ENCODE measurements around the gene CDHR2.

Gene CDHR2

DNA sequence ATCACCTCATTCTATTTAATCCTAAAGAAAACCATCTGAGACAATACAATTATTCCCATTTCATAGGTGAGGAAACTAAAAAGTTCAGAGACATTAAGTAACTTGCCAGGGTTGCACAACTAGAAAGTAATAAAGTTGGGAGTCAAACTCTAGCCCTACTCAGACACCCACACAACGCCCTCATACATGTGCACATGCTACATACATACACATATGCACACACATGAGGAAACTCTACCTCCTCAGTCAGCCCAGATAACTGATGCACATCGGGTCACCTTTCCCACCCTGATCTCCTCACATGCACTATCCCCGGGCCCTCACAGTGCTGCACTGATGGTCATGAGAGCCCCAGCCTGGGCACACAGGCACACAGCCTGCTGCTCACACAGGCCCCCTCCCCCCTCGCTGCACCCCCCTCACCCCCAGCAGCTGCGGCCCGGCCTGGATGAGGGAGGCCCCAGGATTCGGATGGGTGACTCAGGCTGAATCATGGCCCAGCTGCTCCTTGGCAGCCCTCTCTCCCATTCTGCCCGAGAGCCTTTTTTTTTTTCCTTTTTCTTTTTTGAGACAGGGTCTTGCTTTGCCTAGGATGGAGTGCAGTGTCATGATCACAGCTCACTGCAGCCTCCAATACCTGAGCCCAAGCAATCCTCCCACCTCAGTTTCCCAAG is 65.8 kb downstream of the CDHR2 start:
- H3K4me3 ChIP-seq (ENCODE audit: low read length) = no peak overlapping the region
- no peak for TF ChIP-seq ZNF274 (IDR thresholded peaks at IDR 0.05; ENCODE audit: low read depth, low read length)

DNA sequence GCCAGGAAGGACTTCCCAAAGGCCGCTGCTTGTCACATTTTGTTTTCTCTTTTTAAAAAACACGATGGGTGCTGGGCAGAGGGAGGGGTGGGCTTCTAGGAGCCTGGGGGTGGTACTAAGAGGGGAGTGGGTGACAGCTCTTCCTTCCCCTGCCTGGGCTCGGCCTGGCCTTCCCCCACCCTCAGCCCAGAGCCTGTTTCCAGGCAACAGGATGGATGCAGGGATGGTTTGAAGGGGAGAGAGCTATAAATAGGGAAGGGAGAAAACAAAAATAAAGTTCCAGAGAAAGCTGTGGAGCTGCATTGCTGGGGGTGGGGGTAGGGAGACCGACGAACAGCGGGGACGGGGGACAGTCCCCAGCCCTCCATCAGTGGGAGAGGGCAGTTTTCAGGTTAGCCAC is 67.4 kb downstream of the CDHR2 start:
- H3K4me3 ChIP-seq (ENCODE audit: low read length) = no peak overlapping the region
- no peak for TF ChIP-seq ZNF274 (IDR thresholded peaks at IDR 0.05; ENCODE audit: low read depth, low read length)

- no peak for TF ChIP-seq ZNF274 (IDR thresholded peaks at IDR 0.05; ENCODE audit: low read depth, low read length)
- H3K4me3 ChIP-seq (ENCODE audit: low read length) = no peak overlapping the region
Measured at GRCh38 chr5:176618783-176619182, 69.6 kb downstream of the CDHR2 start.

GRCh38 chr5:176619203-176619568 is 70.0 kb downstream of the CDHR2 start:
- no peak overlapping the region for H3K4me3 ChIP-seq (ENCODE audit: low read length)

GRCh38 chr5:176619569-176620332 is 70.6 kb downstream of the CDHR2 start:
- no peak for TF ChIP-seq ZNF274 (IDR thresholded peaks at IDR 0.05; ENCODE audit: low read depth, low read length)
- no peak overlapping the region for H3K4me3 ChIP-seq (ENCODE audit: low read length)

More at GRCh38 chr5:176619203-176619568, 70.0 kb downstream of the CDHR2 start:
- no peak for TF ChIP-seq ZNF274 (IDR thresholded peaks at IDR 0.05; ENCODE audit: low read depth, low read length)

GRCh38 chr5:176620333-176620981 is 71.3 kb downstream of the CDHR2 start:
- TF ChIP-seq ZNF274 (IDR thresholded peaks at IDR 0.05; ENCODE audit: low read depth, low read length) = no peak
- no peak overlapping the region for H3K4me3 ChIP-seq (ENCODE audit: low read length)

DNA sequence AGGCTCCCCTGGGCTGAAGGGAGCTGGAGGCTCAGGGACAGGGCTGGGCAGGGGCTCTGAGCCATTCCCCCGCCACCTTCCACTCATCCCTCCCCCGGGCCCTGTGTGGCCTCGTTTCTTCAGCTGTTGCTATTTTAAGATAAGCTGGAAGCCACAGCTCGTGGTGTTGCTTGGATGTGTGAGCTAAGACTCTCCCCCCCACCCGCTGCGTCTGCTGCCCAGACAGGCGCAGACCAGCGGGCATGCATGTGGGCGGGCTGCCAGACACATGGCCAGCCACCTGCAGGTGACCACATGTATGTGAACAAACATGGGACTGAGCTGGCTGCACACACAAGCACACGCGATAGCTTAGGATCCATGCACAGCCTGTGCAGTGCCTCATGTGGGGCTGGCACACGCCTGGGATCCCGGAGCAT is 72.5 kb downstream of the CDHR2 start:
- TF ChIP-seq ZNF274 (IDR thresholded peaks at IDR 0.05; ENCODE audit: low read depth, low read length) = no peak

GRCh38 chr5:176624142-176624541 is 75.0 kb downstream of the CDHR2 start:
- no peak for TF ChIP-seq ZNF274 (IDR thresholded peaks at IDR 0.05; ENCODE audit: low read depth, low read length)
- H3K4me3 ChIP-seq (ENCODE audit: low read length) = no peak overlapping the region

More for the DNA sequence above, 72.5 kb downstream of the CDHR2 start:
- H3K4me3 ChIP-seq (ENCODE audit: low read length) = no peak overlapping the region

DNA sequence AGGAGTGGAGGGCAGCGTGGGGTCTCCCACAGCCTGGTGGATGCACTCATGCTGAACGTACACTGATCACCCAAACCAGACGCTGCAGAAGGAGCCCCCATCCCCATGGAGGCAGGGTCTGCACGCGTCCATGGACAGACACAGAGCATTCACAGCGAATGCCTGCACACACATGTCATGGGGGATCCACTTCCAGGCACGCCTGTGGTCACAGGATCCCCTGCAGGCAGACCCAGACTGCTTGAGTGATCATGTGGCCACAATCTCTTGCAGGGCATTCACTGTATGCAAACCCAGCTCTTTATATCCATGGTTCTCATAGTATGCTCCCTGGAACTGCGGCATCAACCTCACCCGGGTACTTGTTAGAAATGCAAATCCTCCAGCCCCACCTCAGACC is 75.8 kb downstream of the CDHR2 start:
- TF ChIP-seq ZNF274 (IDR thresholded peaks at IDR 0.05; ENCODE audit: low read depth, low read length) = no peak

GRCh38 chr5:176625512-176625911 is 76.4 kb downstream of the CDHR2 start:
- no peak overlapping the region for H3K4me3 ChIP-seq (ENCODE audit: low read length)
- TF ChIP-seq ZNF274 (IDR thresholded peaks at IDR 0.05; ENCODE audit: low read depth, low read length) = no peak

More for the DNA sequence above, 75.8 kb downstream of the CDHR2 start:
- no peak overlapping the region for H3K4me3 ChIP-seq (ENCODE audit: low read length)

- no peak for TF ChIP-seq ZNF274 (IDR thresholded peaks at IDR 0.05; ENCODE audit: low read depth, low read length)
- H3K4me3 ChIP-seq (ENCODE audit: low read length) = no peak overlapping the region
Measured at GRCh38 chr5:176625966-176626875, 77.1 kb downstream of the CDHR2 start.

DNA sequence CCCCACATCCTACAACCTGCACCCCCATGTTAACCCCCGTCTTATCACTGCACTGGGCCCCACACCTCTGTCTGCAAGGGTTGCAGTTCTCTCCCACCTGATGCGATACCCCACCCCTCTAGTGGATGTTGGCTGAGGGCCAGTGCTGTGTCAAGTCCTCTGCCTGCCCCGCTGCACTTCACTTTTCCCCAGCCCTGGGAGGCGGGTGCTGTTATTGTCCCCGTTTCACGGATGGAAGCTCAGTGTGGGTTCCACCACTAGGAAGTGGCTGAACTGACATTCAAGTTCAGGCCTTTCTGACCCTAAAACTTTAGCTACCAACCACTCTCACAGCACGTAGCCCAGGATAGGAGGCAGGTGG is 77.7 kb downstream of the CDHR2 start:
- no peak overlapping the region for H3K4me3 ChIP-seq (ENCODE audit: low read length)
- no peak for TF ChIP-seq ZNF274 (IDR thresholded peaks at IDR 0.05; ENCODE audit: low read depth, low read length)

DNA sequence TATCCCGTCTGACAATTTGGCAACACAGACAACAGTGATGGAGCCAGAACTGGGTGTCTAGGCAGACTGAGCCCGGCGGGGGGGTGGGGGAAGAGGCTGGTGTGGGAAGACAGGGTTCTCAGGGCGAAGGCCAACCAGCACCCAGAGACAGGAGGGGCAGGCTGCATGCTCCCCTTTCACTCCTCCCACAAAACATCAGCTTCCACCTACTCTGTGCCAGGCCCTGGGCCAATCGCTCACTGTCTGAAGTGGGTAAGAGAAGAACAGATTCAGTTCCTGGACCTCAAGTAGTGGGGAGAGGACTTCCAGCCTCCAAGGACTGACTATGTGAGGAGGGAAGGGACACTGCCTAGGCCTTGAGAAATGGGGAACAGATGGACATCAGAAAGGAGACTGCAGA is 78.4 kb downstream of the CDHR2 start:
- H3K4me3 ChIP-seq (ENCODE audit: low read length) = no peak overlapping the region

More for the DNA sequence above, 78.4 kb downstream of the CDHR2 start:
- no peak for TF ChIP-seq ZNF274 (IDR thresholded peaks at IDR 0.05; ENCODE audit: low read depth, low read length)

All from GM08714 (cell line).